ENCODE data around the gene TESPA1. TPM values are rescaled to one million over a fixed set of nuclear protein-coding genes. Genes with fewer than 3 reads are reported as not detected.
A peak's percentile ranks its signal among the peaks of the same experiment; 100 is the strongest.
"Not testable (repeated sequence)": the region's sequence is repeated elsewhere in the genome, so short reads cannot be mapped to it uniquely, and the experiment has no call there.

TESPA1 gene
- total and polyA plus RNA-seq, 5 donors: 0.14 to 1.1 (median 0.74) TPM

DNA sequence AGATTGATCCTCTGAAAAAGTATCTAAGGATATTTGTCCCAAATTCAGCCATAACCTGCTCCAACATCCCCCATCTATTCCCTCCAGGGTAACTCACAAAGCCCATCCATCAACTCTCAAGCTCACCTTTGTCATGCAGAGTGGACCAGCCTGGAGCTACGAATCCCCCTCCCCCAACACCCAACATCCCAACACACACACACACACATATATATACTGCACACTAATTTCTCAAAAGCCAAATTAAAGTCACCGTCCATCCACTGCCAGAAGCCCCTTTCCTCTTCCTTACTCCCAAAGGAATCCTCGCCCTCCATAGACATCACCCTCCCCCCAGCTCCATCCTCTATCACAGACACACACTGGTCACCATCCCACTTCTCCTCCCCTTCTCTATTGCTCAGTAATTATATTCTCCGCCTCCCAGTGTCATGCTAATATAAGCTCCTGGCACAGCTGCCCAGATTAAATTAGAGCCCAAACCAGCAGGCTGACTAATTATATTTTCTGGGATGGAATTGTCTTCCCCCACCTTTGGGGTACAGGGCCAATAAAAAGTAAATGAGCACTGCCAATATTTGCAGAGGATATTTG lies 13.5 kb upstream of the TESPA1 start:
- H3K27me3 ChIP-seq (ENCODE audit: control insufficient read depth, insufficient read depth): peaks cover 2% of the 10 kb centered on the region
- WGBS: 65% methylated on average over 4 of the region's 4 CpGs
- DNase-seq: no peak
- H3K4me1 ChIP-seq (ENCODE audit: control insufficient read depth, insufficient read depth, low read length): no peaks in the 10 kb centered on the region
- no peak overlapping the region for H3K4me3 ChIP-seq (ENCODE audit: low read length)
- no peak for ATAC-seq
- H3K27ac ChIP-seq (ENCODE audit: low read length): no peak overlapping the region
- no peaks in the 10 kb centered on the region for H3K9me3 ChIP-seq (ENCODE audit: control insufficient read depth, low read length)
- intact Hi-C loops (cut with DNase I): loop anchor here in 1 of 4 donors (10.0 kb wide), 1 partner anchor 147 kb away; no protein-coding TSS in a partner anchor

GRCh38 chr12:54996205-54996604 lies 11.6 kb upstream of the TESPA1 start:
- intact Hi-C loops (cut with DNase I): loop anchor here in 1 of 4 donors (10.0 kb wide), 1 partner anchor 149 kb away; no protein-coding TSS in a partner anchor
- Histone ChIP-seq H3K4me1 (ENCODE audit: control insufficient read depth, insufficient read depth, low read length) (no peaks in the 10 kb centered on the region), H3K9me3 (ENCODE audit: control insufficient read depth, low read length) (no peaks in the 10 kb centered on the region), H3K27ac (ENCODE audit: low read length) (no peak overlapping the region), H3K4me3 (ENCODE audit: low read length) (no peak overlapping the region), H3K27me3 (ENCODE audit: control insufficient read depth, insufficient read depth) (peaks cover 2% of the 10 kb centered on the region)
- ATAC-seq (no peak), DNase-seq (no peak)
- WGBS: 42% methylated on average over 5 of the region's 5 CpGs

GRCh38 chr12:54993181-54993835 lies 8.7 kb upstream of the TESPA1 start:
- WGBS: 20% methylated on average over 12 of the region's 12 CpGs
- DNase-seq: no peak
- H3K4me1 ChIP-seq (ENCODE audit: control insufficient read depth, insufficient read depth, low read length): no peaks in the 10 kb centered on the region

GRCh38 chr12:54991991-54992375 lies 7.4 kb upstream of the TESPA1 start:
- intact Hi-C loops (cut with DNase I): loop anchor here (2.0 to 10.0 kb wide), 3 partner anchors 80 to 153 kb away; no protein-coding TSS in a partner anchor
- Histone ChIP-seq H3K27ac (ENCODE audit: low read length) (no peak overlapping the region), H3K4me1 (ENCODE audit: control insufficient read depth, insufficient read depth, low read length) (no peaks in the 10 kb centered on the region), H3K27me3 (ENCODE audit: control insufficient read depth, insufficient read depth) (peaks cover 2% of the 10 kb centered on the region), H3K9me3 (ENCODE audit: control insufficient read depth, low read length) (no peaks in the 10 kb centered on the region), H3K4me3 (ENCODE audit: low read length) (no peak overlapping the region)
- ATAC-seq (no peak), DNase-seq (no peak)
- WGBS: 82% methylated on average over 5 of the region's 5 CpGs

More at GRCh38 chr12:54993181-54993835, 8.7 kb upstream of the TESPA1 start:
- H3K27ac ChIP-seq (ENCODE audit: low read length): no peak overlapping the region
- peaks cover 2% of the 10 kb centered on the region for H3K27me3 ChIP-seq (ENCODE audit: control insufficient read depth, insufficient read depth)
- no peaks in the 10 kb centered on the region for H3K9me3 ChIP-seq (ENCODE audit: control insufficient read depth, low read length)
- intact Hi-C loops (cut with DNase I): loop anchor here (2.0 to 10.0 kb wide), 3 partner anchors 79 to 151 kb away; no protein-coding TSS in a partner anchor
- no peak overlapping the region for H3K4me3 ChIP-seq (ENCODE audit: low read length)
- peak; percentile 64 to 75 for ATAC-seq

DNA sequence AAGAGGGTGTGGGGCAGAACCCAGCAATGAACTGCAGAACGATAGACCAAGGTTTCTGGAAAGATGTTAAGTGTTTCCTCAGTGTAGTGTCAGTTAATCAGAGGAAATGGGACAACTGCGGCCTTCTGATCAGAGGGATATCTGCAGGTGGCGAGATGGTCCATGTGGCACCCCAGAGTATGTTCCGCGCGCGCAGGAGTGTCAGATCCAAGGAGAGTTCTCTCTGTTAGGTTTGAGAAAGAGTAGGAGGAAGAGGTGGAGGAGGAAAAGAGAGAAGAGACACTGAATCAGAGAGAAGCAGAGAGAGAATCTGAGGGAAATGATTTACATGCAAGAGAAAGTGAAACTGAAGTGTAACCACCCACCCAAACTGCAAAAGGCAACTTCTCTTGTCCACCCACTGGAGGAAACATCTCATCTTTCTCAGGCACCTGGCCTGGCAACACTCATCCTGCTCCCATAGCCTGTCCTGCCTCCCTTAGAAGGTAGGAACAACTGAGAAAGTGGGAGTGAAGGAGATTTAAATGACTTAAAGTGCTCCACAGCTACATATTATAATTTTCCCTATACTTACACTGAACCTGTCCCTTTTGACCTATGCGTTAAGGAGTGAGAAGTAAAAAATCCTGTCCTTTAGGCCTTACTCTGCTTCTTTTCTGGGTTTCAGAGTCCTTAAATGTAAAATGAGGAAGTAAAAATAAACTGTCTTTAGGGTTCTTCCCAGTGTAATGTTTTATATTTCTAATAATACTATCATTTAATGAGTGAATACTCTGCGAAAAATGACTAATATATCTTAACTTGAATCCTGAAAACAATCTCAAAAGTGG lies 6.8 kb upstream of the TESPA1 start:
- Histone ChIP-seq H3K27ac (ENCODE audit: low read length) (no peak overlapping the region), H3K9me3 (ENCODE audit: control insufficient read depth, low read length) (no peaks in the 10 kb centered on the region), H3K4me1 (ENCODE audit: control insufficient read depth, insufficient read depth, low read length) (no peaks in the 10 kb centered on the region), H3K4me3 (ENCODE audit: low read length) (no peak overlapping the region), H3K27me3 (ENCODE audit: control insufficient read depth, insufficient read depth) (peaks cover 2% of the 10 kb centered on the region)
- DNase-seq (no peak), ATAC-seq (no peak)
- 88% methylated on average over 9 of the region's 9 CpGs for WGBS
- intact Hi-C loops (cut with DNase I): loop anchor here in 3 of 4 donors (5.0 to 10.0 kb wide), 2 partner anchors 81 to 153 kb away; no protein-coding TSS in a partner anchor

DNA sequence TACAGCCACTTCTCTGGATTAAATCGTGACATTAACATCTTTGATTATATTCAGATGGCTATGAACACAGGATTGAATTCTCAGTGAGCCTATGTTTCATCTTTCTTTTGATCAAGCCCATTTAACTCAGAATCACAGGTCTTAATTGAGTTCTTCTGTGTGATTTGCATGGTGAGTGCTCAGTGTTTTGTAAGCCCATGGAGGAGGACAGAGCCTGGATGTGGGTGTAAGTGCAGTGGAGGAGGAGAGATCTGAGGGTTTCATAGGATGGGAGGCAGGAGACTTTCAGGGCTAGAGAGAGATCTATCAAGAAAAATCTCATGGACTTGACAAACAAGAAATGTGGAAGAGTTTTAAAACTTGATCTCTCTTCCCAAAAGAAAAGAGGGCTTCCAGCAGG lies 5.3 kb upstream of the TESPA1 start:
- Histone ChIP-seq H3K9me3 (ENCODE audit: control insufficient read depth, low read length) (no peaks in the 10 kb centered on the region), H3K27ac (ENCODE audit: low read length) (no peak overlapping the region), H3K27me3 (ENCODE audit: control insufficient read depth, insufficient read depth) (no peaks in the 10 kb centered on the region), H3K4me1 (ENCODE audit: control insufficient read depth, insufficient read depth, low read length) (no peaks in the 10 kb centered on the region), H3K4me3 (ENCODE audit: low read length) (no peak overlapping the region)
- no peak for ATAC-seq
- 32% methylated on average over 1 of the region's 1 CpG for WGBS
- DNase-seq: no peak
- intact Hi-C loops (cut with DNase I): loop anchor here in 3 of 4 donors (5.0 to 10.0 kb wide), 2 partner anchors 82 to 155 kb away; no protein-coding TSS in a partner anchor

DNA sequence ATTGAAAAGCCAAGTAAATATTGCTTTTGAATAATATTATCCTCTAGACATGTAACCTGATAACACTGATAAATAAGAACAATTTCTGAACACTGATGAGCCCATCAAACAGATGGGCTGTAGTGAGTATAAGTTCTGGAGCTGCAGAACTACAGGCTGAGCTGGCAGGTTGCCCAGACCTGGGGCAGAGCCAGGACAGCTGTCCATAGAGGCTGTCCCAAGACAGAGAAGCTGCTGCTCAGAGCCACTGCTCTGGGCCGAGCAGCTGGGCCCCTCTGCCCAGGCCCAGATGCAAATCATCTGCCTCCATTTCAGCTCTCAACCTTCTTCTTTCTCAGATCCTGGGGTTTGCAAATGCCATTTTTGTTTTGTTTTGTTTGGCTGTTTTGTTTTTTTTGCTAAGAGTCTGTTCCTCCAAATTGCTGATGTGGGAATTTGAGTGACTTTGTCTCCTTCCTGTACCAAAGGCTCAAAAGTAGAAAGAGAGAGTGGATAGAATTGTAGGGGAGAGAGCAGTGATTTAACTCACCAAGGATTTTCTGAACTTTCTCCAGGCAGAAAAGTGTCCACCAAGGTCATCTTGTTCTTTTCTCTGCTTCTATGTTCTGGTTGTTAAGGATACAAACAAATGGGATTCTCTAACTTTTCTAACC lies 4.0 kb upstream of the TESPA1 start:
- Histone ChIP-seq H3K27ac (ENCODE audit: low read length) (no peak overlapping the region), H3K9me3 (ENCODE audit: control insufficient read depth, low read length) (no peaks in the 10 kb centered on the region), H3K4me3 (ENCODE audit: low read length) (no peak overlapping the region), H3K27me3 (ENCODE audit: control insufficient read depth, insufficient read depth) (no peaks in the 10 kb centered on the region), H3K4me1 (ENCODE audit: control insufficient read depth, insufficient read depth, low read length) (no peaks in the 10 kb centered on the region)
- intact Hi-C loops (cut with DNase I): no loop called here
- 2% methylated on average over 1 of the region's 1 CpG for WGBS
- DNase-seq: peak; percentile 75 to 95 (median 95)
- ATAC-seq: peak; percentile 78 to 90

DNA sequence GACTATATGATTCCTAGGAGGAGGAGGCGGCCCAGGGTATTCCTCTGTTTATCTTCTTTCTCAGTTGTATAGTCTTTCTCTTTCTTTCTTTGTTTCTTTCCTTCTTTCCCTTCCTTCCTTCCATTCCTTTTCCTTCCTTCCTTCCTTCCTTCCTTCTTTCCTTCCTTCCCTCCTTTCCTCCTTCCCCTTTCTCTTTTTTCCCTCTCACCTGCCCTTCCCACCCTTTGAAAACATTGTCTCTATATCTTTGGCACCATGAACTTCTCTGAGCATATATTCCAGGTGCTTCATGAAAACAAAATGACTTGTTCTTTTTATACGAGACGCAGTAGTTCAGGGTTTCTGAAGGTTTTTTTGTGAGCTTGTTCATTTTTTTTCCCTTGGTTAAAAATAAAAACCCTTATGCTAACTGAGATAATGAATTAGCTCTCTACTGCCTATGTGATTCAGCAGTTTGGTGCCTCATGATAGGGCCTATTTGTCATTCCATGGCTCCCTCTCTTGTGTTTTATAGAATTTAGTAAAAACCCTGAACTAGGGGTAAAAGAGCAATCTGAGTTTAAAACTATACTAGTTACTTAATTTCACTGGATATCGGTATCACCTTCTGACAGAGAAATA lies 3.2 kb upstream of the TESPA1 start:
- intact Hi-C loops (cut with DNase I): no loop called here
- no peaks in the 10 kb centered on the region for H3K9me3 ChIP-seq (ENCODE audit: control insufficient read depth, low read length)
- WGBS: 76% methylated on average over 4 of the region's 4 CpGs
- DNase-seq: no peak
- H3K27me3 ChIP-seq (ENCODE audit: control insufficient read depth, insufficient read depth): no peaks in the 10 kb centered on the region
- H3K4me3 ChIP-seq (ENCODE audit: low read length): no peak overlapping the region
- no peaks in the 10 kb centered on the region for H3K4me1 ChIP-seq (ENCODE audit: control insufficient read depth, insufficient read depth, low read length)
- H3K27ac ChIP-seq (ENCODE audit: low read length): no peak overlapping the region
- ATAC-seq: no peak

DNA sequence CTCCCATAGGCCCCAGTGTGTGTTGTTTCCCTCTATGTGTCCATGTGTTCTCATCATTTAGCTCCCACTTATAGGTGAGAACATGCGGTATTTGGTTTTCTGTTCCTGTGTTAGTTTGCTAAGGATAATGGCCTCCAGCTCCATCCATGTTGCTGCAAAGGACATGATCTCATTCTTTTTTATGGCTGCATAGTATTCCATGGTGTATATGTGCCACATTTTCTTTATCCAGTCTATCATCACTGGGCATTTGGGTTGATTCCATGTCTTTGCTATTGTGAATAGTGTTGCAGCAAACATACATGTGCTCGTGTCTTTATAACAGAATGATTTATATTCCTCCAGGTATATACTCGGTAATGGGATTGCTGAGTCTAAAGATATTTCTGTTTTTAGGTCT lies 2.2 kb upstream of the TESPA1 start:
- H3K27me3 ChIP-seq (ENCODE audit: control insufficient read depth, insufficient read depth); H3K4me1 ChIP-seq (ENCODE audit: control insufficient read depth, insufficient read depth, low read length); intact Hi-C loops (cut with DNase I); ATAC-seq; H3K4me3 ChIP-seq (ENCODE audit: low read length); H3K27ac ChIP-seq (ENCODE audit: low read length); H3K9me3 ChIP-seq (ENCODE audit: control insufficient read depth, low read length); DNase-seq: not testable (repeated sequence)
- WGBS: 95% methylated on average over 3 of the region's 3 CpGs

DNA sequence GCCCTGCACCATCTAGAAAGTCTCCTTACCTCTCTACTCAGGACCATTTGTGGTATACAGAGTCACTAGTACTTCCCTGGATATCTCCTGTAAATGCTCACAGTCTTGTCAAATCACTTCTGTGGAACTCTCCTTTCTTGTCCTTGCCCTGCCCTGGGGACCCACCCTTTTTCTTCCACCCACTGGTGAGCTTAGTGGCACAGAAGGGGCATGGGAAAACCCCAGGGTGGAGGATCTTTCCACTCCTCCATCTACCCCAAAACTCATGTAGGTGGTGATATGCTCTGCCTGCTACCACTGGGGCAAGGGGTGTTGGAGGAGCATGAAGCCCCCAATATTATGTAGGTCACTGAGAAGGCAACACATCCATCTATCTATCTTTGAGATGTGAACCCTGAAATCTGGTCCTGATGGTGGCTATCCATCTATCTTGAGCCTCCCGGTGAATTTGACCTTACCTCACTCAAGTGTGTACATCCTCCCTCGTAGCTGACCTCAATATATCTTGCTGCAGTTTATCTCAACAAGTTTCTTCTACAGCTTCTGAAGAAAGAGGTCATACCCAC lies 943 bp downstream of the TESPA1 start:
- Histone ChIP-seq H3K27ac (ENCODE audit: low read length) (no peak overlapping the region), H3K27me3 (ENCODE audit: control insufficient read depth, insufficient read depth) (no peaks in the 10 kb centered on the region), H3K4me3 (ENCODE audit: low read length) (no peak overlapping the region), H3K9me3 (ENCODE audit: control insufficient read depth, low read length) (no peaks in the 10 kb centered on the region), H3K4me1 (ENCODE audit: control insufficient read depth, insufficient read depth, low read length) (no peaks in the 10 kb centered on the region)
- ATAC-seq (no peak), DNase-seq (no peak)
- WGBS: 87% methylated on average over 2 of the region's 2 CpGs
- intact Hi-C loops (cut with DNase I): no loop called here

Measured in right cardiac atrium (tissue), 5 donors.